Activated CD4-positive, alpha-beta T cell treated with anti-CD3 and anti-CD28 coated beads, Interleukin-2, Interleukin-6, amounts not matched to agents 100 ng/mL and 50 ng/mL, durations not matched to agents 16 hours and 8 hours (primary cell): ENCODE results near the gene WDHD1.
A peak's percentile ranks its signal among the peaks of the same experiment; 100 is the strongest.
"Not testable (repeated sequence)": the region's sequence is repeated elsewhere in the genome, so short reads cannot be mapped to it uniquely, and the experiment has no call there.

Experiments used
- DNase-seq: peaks from one replicate; pipeline ENCODE4 v3.0.0-alpha.2; 2020

WDHD1 gene, protein sequence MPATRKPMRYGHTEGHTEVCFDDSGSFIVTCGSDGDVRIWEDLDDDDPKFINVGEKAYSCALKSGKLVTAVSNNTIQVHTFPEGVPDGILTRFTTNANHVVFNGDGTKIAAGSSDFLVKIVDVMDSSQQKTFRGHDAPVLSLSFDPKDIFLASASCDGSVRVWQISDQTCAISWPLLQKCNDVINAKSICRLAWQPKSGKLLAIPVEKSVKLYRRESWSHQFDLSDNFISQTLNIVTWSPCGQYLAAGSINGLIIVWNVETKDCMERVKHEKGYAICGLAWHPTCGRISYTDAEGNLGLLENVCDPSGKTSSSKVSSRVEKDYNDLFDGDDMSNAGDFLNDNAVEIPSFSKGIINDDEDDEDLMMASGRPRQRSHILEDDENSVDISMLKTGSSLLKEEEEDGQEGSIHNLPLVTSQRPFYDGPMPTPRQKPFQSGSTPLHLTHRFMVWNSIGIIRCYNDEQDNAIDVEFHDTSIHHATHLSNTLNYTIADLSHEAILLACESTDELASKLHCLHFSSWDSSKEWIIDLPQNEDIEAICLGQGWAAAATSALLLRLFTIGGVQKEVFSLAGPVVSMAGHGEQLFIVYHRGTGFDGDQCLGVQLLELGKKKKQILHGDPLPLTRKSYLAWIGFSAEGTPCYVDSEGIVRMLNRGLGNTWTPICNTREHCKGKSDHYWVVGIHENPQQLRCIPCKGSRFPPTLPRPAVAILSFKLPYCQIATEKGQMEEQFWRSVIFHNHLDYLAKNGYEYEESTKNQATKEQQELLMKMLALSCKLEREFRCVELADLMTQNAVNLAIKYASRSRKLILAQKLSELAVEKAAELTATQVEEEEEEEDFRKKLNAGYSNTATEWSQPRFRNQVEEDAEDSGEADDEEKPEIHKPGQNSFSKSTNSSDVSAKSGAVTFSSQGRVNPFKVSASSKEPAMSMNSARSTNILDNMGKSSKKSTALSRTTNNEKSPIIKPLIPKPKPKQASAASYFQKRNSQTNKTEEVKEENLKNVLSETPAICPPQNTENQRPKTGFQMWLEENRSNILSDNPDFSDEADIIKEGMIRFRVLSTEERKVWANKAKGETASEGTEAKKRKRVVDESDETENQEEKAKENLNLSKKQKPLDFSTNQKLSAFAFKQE

DNA sequence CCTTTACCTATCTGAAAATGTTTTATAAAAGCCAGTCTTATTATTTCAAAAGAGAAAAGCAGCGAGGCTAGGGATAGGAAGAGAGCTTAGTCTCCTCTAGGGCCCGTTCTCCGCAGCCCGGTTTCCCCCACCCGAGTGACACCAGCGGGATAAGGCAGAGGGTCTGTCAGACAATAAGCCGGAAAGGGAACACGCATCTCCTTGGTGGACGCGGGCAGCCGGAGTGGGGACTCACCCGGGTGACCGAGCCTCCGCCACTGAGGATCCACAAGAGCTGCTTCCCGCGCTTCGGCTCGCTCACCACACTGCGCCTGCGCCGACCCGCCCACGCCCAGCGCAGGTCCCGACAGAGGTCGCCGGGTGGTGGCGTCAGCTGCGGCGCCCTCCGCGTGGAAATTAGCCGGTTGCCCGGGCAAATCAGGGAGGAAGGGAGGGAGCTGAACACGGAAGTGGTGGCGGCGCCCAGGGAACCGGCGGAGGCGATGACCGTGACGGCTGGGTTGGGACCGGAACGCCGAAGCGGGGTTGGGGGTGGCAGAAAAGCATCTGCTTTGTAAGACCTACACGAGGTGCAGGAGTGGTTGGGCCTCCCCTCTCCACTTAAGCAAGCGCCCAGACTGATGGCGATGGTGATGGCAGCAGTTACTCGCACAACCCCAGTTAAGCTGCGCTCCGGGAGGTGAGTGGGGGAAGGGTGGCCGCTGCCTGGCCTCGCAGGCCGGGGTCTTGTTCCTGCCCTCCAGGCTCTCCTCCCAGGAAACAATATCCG lies at the start of gene WDHD1, which contains the start of gene SOCS4:
TSS of gene WDHD1 (minus strand) at position 307 of the 769 bp plus-strand sequence. CDS start 312 bp downstream, outside the sequence.
TSS of gene SOCS4 (plus strand) at position 444 of the 769 bp plus-strand sequence. CDS start 15,806 bp downstream, outside the sequence.
- DNase-seq: peak; percentile 99

- no peak for DNase-seq
These were observed 48.8 kb upstream of the WDHD1 start for GRCh38 chr14:55075628-55076175.

- peak; percentile 51 for DNase-seq
These were observed 47.8 kb upstream of the WDHD1 start for GRCh38 chr14:55074662-55075061.

GRCh38 chr14:55073856-55074255 lies 47.0 kb upstream of the WDHD1 start:
- no peak for DNase-seq

GRCh38 chr14:55071870-55072640 lies 45.2 kb upstream of the WDHD1 start:
- DNase-seq: peak; percentile 52

DNA sequence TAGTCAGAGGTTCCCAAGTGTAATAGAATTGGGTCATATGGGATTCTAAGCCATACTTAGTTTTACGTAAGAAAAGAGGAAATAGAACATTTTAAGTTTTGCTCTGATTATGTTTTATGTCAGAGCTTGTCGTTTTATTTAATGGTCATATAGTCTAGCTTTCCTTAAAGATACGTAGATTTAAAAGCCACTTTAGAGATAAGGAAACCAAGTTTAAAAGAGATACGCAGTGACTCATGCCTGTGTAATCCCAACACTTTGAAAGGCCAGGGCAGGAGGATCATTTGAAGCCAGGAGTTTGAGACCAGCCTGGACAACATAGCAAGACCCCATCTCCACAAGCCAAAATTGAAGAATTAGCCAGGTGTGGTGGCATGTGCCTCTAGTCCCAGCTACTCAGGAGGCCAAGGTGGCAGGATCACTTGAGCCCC lies 44.1 kb upstream of the WDHD1 start:
- no peak for DNase-seq

DNA sequence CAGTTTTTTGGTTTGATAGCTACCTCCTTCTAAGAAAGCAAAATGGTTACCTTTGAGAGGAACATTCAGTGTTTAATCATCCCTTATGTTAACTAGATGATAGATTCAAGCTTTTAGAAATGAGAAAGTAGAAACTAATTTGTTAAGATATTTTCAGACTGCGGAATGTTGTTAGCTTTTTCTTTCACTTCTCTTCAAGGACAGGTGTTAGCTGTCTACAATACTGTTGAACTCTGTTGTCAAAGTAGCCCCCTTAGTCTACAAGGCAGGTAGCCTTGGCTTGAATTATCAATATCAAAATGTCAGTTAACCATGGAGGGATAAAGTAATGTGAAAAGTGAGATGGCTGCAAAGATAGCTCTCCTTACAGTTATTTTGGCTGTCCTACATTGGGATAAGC lies 39.3 kb upstream of the WDHD1 start:
- DNase-seq: no peak

- no peak for DNase-seq
These were observed 38.5 kb upstream of the WDHD1 start for GRCh38 chr14:55065411-55065810.

DNA sequence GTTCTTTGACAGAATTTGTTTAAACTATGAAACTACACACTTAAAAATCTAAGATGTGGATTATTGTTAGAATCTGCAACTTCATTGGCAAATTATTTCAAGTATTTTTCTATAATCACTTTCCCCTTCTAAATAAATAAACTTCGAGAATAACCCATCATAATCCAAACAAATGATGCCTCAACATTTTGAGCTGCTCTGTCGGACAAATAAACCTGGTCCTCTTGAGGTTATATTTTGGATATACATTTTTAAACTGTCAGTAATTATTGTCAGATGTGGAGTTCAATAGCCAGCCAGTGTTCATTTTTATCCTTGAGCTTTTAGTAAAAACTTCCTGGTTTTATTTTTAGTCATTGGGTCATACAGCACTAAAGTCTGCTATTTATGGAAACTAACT lies 38.0 kb upstream of the WDHD1 start:
- DNase-seq: not testable (repeated sequence)

- DNase-seq: no peak
These were observed 35.8 kb upstream of the WDHD1 start for GRCh38 chr14:55062517-55063351.

GRCh38 chr14:55059333-55059732 lies 32.4 kb upstream of the WDHD1 start:
- no peak for DNase-seq

DNA sequence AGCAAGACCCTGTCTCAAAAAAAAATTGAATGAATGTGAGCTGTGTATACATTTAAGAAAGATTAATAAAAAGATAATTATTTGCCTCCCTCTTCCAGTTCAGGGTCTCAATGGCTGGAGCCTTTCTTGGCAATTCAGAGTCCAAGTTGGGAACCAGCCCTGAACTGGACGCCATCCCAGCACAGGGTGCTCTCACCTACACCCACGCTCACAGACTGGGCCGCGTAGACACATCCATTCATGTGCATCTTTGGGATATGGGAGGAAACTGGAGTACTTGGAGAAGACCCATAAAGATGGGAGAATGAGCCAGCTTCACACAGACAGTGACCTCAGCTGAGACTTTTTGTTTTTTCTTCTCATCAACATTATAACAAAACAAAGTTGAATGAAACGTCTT lies 31.0 kb upstream of the WDHD1 start:
- DNase-seq: no peak

- DNase-seq: no peak
These were observed 27.2 kb upstream of the WDHD1 start for GRCh38 chr14:55054098-55054497.

DNA sequence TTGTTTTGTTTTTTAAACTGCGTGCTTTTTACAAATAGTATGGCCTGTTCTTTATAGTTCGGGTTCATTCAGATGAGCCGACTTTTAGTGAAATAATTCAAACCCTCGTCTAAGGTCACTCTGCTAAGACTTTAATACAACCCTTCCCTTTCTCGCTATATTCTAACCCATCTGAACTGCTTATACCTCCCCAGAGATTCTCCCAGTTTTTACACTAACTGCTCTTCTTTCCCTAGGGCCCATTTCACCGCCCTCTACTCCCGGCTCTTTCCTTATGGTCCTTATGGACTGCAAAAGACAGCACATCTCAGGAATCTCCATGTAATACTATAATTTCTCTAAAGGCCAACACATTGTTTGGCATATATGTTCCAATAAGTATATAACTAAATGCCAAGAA lies 26.6 kb upstream of the WDHD1 start:
- DNase-seq: no peak

DNA sequence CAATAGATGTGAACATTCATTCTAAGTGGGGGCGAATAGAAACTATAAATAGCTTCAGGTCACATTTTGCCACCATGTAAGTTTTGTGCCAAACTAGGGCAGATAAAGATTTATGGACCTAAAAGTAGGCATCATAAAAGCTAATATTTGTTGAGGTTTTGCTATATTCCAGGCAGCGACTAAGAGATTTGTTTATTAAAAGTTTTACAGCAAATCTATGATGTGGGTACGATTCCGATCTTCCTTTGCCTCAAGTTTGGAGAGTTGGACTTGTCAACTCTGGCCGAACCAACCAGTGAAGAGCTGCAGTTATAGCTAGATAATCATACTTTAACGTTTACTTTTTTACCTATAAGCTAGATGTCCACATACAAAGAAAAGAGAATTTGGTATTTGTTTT lies 26.1 kb upstream of the WDHD1 start:
- DNase-seq: no peak

DNA sequence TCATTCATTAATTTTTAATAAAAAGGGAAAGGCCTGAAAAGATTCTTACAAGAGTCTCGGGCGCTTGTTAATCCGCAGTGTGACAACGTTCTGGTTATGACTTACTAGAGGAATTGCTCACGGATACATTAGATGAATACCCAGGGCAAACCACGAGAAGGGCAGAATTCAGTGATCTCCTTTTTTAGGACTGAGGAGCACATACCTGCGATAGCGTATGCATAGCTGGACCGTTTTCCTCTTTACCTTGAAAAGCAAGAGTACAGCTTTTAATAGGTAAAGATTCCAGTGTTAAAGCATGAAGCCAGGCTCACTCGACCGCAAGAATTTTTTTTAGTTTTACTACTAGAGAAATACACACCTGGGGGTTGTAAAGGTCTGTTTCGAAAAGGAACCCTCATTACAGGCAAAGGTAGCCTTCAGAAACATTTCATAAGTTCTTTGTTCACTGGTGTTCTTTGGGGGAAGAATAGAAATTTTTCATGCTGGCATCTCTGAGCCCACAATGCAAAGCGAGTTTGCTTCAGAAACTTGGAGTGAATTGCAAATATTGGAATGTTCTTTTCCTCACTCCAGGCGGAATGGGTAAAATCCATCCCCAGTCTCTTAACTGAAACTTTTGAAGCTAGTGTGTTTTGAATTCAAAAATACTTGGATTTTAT lies 25.5 kb upstream of the WDHD1 start:
- peak; percentile 50 for DNase-seq

DNA sequence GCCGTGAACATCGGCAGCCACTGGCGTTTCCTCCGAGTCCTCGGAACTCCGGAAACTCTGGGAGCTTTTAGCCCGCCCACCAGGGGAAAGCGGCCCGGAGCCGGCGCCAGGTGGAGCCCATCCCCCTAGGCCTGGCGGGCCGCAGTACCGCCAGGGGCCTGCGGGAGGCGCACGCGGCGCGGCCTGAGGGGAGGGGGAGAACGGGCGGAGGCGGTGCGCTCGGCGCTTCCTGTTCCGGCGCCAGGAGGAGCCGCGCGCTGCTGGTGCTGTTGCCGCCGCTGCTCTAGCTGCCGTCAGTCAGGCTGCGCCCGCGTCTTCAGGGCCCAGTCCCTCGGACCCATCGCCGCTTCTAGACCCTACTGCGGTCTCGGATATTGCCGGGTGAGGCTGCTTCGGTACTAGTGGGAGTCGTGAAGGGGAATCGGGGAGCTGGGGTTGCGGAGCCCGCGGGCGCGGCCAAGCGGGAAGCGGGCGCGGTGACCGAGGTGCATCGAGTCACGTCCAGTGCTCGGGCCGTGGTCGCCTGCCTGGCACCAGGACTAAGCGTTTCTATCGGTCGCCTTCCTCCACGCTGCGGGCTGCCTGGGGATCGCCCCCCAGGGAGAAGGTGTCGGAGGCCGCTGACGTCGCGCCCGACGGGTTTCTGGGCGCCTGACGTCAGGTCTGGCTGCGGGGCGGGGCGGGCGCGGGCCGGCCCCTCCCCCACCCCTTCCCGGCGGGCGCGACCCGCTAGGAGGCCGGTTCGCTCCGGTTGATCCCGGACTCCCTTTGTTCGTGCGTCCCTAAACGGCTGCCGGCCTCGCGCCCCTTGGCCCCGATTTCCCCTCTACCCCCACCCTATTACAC lies 24.7 kb upstream of the WDHD1 start, which contains the start of gene MAPK1IP1L:
TSS of gene MAPK1IP1L (plus strand) at position 225 of the 846 bp plus-strand sequence. CDS start 10,037 bp downstream, outside the sequence.
- DNase-seq: peak; percentile 95

DNA sequence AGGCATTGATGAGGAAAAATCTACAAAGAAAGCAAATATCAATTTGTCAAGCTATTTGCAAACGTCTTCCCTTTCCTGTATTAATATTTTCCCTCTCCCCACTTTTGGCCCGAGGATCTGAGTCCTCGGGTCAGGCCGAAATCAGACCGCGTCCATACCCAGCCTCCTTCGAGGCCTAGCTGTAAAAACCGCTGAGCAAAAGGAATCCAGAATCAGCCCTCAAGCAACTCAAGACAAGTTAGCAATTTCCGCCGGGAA lies 24.2 kb upstream of the WDHD1 start:
- no peak for DNase-seq

GRCh38 chr14:55048900-55049436 lies 22.1 kb upstream of the WDHD1 start:
- no peak for DNase-seq
